BLaER1 (cell line): ENCODE data around the gene SLC29A3.

Source experiments
- H3K27ac ChIP-seq: shearing (Covaris generic); formaldehyde crosslinking; 2 replicates; pipeline ENCODE4 v1.8.1; 2022
- H3K27me3 ChIP-seq: shearing (Covaris generic); formaldehyde crosslinking; 2 replicates; pipeline ENCODE4 v1.8.1; 2022
- H3K36me3 ChIP-seq: shearing (Covaris generic); formaldehyde crosslinking; 2 replicates; pipeline ENCODE4 v1.8.1; 2022
- H3K4me1 ChIP-seq: shearing (Covaris generic); formaldehyde crosslinking; 2 replicates; pipeline ENCODE4 v1.8.1; 2022
- H3K4me2 ChIP-seq: shearing (Covaris generic); formaldehyde crosslinking; 2 replicates; pipeline ENCODE4 v1.8.1; 2022
- H3K4me3 ChIP-seq: shearing (Covaris generic); formaldehyde crosslinking; 2 replicates; pipeline ENCODE4 v1.8.1; 2022
- H3K9ac ChIP-seq: shearing (Covaris generic); formaldehyde crosslinking; 2 replicates; pipeline ENCODE4 v1.8.1; 2022
- H3K9me3 ChIP-seq: shearing (Covaris generic); formaldehyde crosslinking; 2 replicates; pipeline ENCODE4 v1.8.1; 2022
- H4K20me1 ChIP-seq: shearing (Covaris generic); formaldehyde crosslinking; 2 replicates; pipeline ENCODE4 v1.8.1; 2022
- Cebpa-rat ChIP-seq: shearing (Covaris generic); IDR thresholded peaks from 2 replicates; pipeline ENCODE4 v1.8.1; 2022

The SLC29A3 gene

GRCh38 chr10:71299071-71299785 lies 19.8 kb upstream of the SLC29A3 start:
- no peak for TF ChIP-seq Cebpa-rat
- no peaks in the 10 kb centered on the region for H3K9me3 ChIP-seq
- H3K36me3 ChIP-seq: no peaks in the 10 kb centered on the region
- H3K9ac ChIP-seq: peak overlapping the region; percentile 56; the same call in 1 of the 2 replicates
- H3K27me3 ChIP-seq: no peaks in the 10 kb centered on the region
- peak overlapping the region; percentile 90 for H3K4me2 ChIP-seq
- H3K4me3 ChIP-seq: 0 out of 2 replicates have a peak overlapping the region, but pooled peaks have one; percentile 8
- no peaks in the 10 kb centered on the region for H4K20me1 ChIP-seq
- H3K4me1 ChIP-seq: peaks cover 51% of the 10 kb centered on the region
- H3K27ac ChIP-seq: peak overlapping the region; percentile 74

GRCh38 chr10:71300555-71301370 lies 18.3 kb upstream of the SLC29A3 start:
- no peak for TF ChIP-seq Cebpa-rat
- Histone ChIP-seq H3K36me3 (no peaks in the 10 kb centered on the region), H3K27me3 (no peaks in the 10 kb centered on the region), H3K4me3 (no peak overlapping the region), H3K4me2 (peak overlapping the region; percentile 90; the same call in 1 of the 2 replicates), H3K27ac (peak overlapping the region; percentile 33), H3K4me1 (peaks cover 51% of the 10 kb centered on the region), H3K9me3 (no peaks in the 10 kb centered on the region), H3K9ac (no peak overlapping the region), H4K20me1 (no peaks in the 10 kb centered on the region)

GRCh38 chr10:71301371-71301916 lies 17.6 kb upstream of the SLC29A3 start:
- H3K27me3 ChIP-seq: no peaks in the 10 kb centered on the region

GRCh38 chr10:71302451-71302850 lies 16.6 kb upstream of the SLC29A3 start:
- H3K9ac ChIP-seq: no peak overlapping the region
- no peaks in the 10 kb centered on the region for H3K9me3 ChIP-seq
- H3K36me3 ChIP-seq: no peaks in the 10 kb centered on the region
- H3K27ac ChIP-seq: no peak overlapping the region
- H3K4me1 ChIP-seq: peaks cover 49% of the 10 kb centered on the region
- no peaks in the 10 kb centered on the region for H3K27me3 ChIP-seq
- no peak for TF ChIP-seq Cebpa-rat
- no peaks in the 10 kb centered on the region for H4K20me1 ChIP-seq
- no peak overlapping the region for H3K4me3 ChIP-seq
- H3K4me2 ChIP-seq: no peak overlapping the region

More at GRCh38 chr10:71301371-71301916, 17.6 kb upstream of the SLC29A3 start:
- Histone ChIP-seq H3K9ac (no peak overlapping the region), H3K36me3 (no peaks in the 10 kb centered on the region), H3K4me2 (no peak overlapping the region), H4K20me1 (no peaks in the 10 kb centered on the region), H3K27ac (peak overlapping the region; percentile 33; the same call in 1 of the 2 replicates), H3K4me3 (no peak overlapping the region), H3K4me1 (peaks cover 51% of the 10 kb centered on the region), H3K9me3 (no peaks in the 10 kb centered on the region)
- no peak for TF ChIP-seq Cebpa-rat

GRCh38 chr10:71302874-71303568 lies 16.0 kb upstream of the SLC29A3 start:
- H4K20me1 ChIP-seq: no peaks in the 10 kb centered on the region
- no peak overlapping the region for H3K4me3 ChIP-seq
- H3K36me3 ChIP-seq: no peaks in the 10 kb centered on the region
- H3K27me3 ChIP-seq: no peaks in the 10 kb centered on the region
- no peak overlapping the region for H3K9ac ChIP-seq
- no peak overlapping the region for H3K4me2 ChIP-seq
- no peak overlapping the region for H3K27ac ChIP-seq
- no peaks in the 10 kb centered on the region for H3K9me3 ChIP-seq
- peaks cover 43% of the 10 kb centered on the region for H3K4me1 ChIP-seq
- no peak for TF ChIP-seq Cebpa-rat

GRCh38 chr10:71303569-71303907 lies 15.5 kb upstream of the SLC29A3 start:
- H4K20me1 ChIP-seq: no peaks in the 10 kb centered on the region
- H3K27me3 ChIP-seq: no peaks in the 10 kb centered on the region
- TF ChIP-seq Cebpa-rat: no peak

GRCh38 chr10:71304914-71305313 lies 14.1 kb upstream of the SLC29A3 start:
- H3K9me3 ChIP-seq: no peaks in the 10 kb centered on the region
- no peaks in the 10 kb centered on the region for H3K27me3 ChIP-seq
- TF ChIP-seq Cebpa-rat: no peak
- no peaks in the 10 kb centered on the region for H4K20me1 ChIP-seq
- no peak overlapping the region for H3K4me2 ChIP-seq
- H3K27ac ChIP-seq: no peak overlapping the region
- peaks cover 24% of the 10 kb centered on the region for H3K4me1 ChIP-seq
- H3K36me3 ChIP-seq: no peaks in the 10 kb centered on the region
- no peak overlapping the region for H3K9ac ChIP-seq
- H3K4me3 ChIP-seq: no peak overlapping the region

More at GRCh38 chr10:71303569-71303907, 15.5 kb upstream of the SLC29A3 start:
- H3K9me3 ChIP-seq: no peaks in the 10 kb centered on the region
- no peak overlapping the region for H3K4me3 ChIP-seq
- H3K9ac ChIP-seq: no peak overlapping the region
- H3K27ac ChIP-seq: no peak overlapping the region
- no peaks in the 10 kb centered on the region for H3K36me3 ChIP-seq
- H3K4me2 ChIP-seq: no peak overlapping the region
- H3K4me1 ChIP-seq: peaks cover 38% of the 10 kb centered on the region

GRCh38 chr10:71306979-71307378 lies 12.1 kb upstream of the SLC29A3 start:
- H3K27ac ChIP-seq: no peak overlapping the region
- H3K36me3 ChIP-seq: no peaks in the 10 kb centered on the region
- no peak overlapping the region for H3K4me2 ChIP-seq
- H3K4me3 ChIP-seq: no peak overlapping the region
- H3K27me3 ChIP-seq: no peaks in the 10 kb centered on the region
- no peak overlapping the region for H3K9ac ChIP-seq
- H3K4me1 ChIP-seq: peaks cover 15% of the 10 kb centered on the region
- H3K9me3 ChIP-seq: no peaks in the 10 kb centered on the region
- no peaks in the 10 kb centered on the region for H4K20me1 ChIP-seq
- no peak for TF ChIP-seq Cebpa-rat

- Histone ChIP-seq H3K9me3 (no peaks in the 10 kb centered on the region), H3K4me3 (no peak overlapping the region), H3K27me3 (no peaks in the 10 kb centered on the region), H3K27ac (no peak overlapping the region), H3K9ac (no peak overlapping the region), H4K20me1 (no peaks in the 10 kb centered on the region), H3K36me3 (no peaks in the 10 kb centered on the region), H3K4me2 (no peak overlapping the region), H3K4me1 (peaks cover 12% of the 10 kb centered on the region)
- TF ChIP-seq Cebpa-rat: no peak
Measured at GRCh38 chr10:71307469-71308085, 11.5 kb upstream of the SLC29A3 start.
